H1 (cell line): Measurements from ENCODE around the gene PFN3. TPM values are rescaled to one million over a fixed set of nuclear protein-coding genes. Genes with fewer than 3 reads are reported as not detected.
"Not testable (repeated sequence)": the region's sequence is repeated elsewhere in the genome, so short reads cannot be mapped to it uniquely, and the experiment has no call there.

Experiments
- CTCF ChIA-PET: fragments of 300-600 bp; sonication (Branson Sonifier 250); formaldehyde crosslinking; loops from one replicate; lab custom pipeline; 2021; ENCODE audit not compliant: partially characterized antibody; lab: Charles Lee
- POLR2A ChIA-PET: fragments of 300-600 bp; sonication (Branson Sonifier 250); formaldehyde crosslinking; loops from one replicate; lab custom pipeline; 2021; ENCODE audit warnings: inconsistent platforms; ENCODE audit not compliant: partially characterized antibody; lab: Charles Lee
- DNase-seq, 2 experiments: peaks; one replicate each; pipeline versions ENCODE4 v3.0.0 to v3.0.0-alpha.2; 2010 to 2022; ENCODE audit warnings: low spot score in 2 of 2, low read depth in 1 of 2, mixed read lengths in 1 of 2
- FAIRE-seq: peaks from 2 replicates; lab custom pipeline; 2011; peaks lifted over from hg19 to GRCh38; lab: Jason Lieb, UNC
- H2AFZ ChIP-seq: 2 replicates; pipeline ENCODE4 v1.8.1; 2012; ENCODE audit warnings: low read length, inconsistent platforms
- H2AK5ac ChIP-seq: 2 replicates; pipeline ENCODE4 v1.6.1; 2013; ENCODE audit warnings: low read depth, low read length
- H2BK120ac ChIP-seq: replicated peaks from 2 replicates; pipeline ENCODE3; 2013; ENCODE audit warnings: low read depth, low read length, inconsistent platforms
- H2BK12ac ChIP-seq: 2 replicates; pipeline ENCODE4 v1.6.1; 2013; ENCODE audit warnings: low read depth, low read length
- H2BK15ac ChIP-seq: 2 replicates; pipeline ENCODE4 v1.6.1; 2013; ENCODE audit warnings: low read length
- H2BK20ac ChIP-seq: 2 replicates; pipeline ENCODE4 v1.6.1; 2013; ENCODE audit warnings: low read length
- H2BK5ac ChIP-seq: 2 replicates; pipeline ENCODE4 v1.6.1; 2013; ENCODE audit warnings: low read depth, low read length
- H3K14ac ChIP-seq: 2 replicates; pipeline ENCODE4 v1.6.1; 2013; ENCODE audit warnings: inconsistent platforms; ENCODE audit not compliant: insufficient read length
- H3K18ac ChIP-seq: 2 replicates; pipeline ENCODE4 v1.6.1; 2013; ENCODE audit warnings: low read length; ENCODE audit errors: extremely low read depth
- H3K23ac ChIP-seq: 2 replicates; pipeline ENCODE4 v1.6.1; 2013; ENCODE audit warnings: inconsistent platforms; ENCODE audit not compliant: insufficient read length
- H3K23me2 ChIP-seq: 2 replicates; pipeline ENCODE4 v1.6.1; 2013; ENCODE audit warnings: low read depth, low read length
- H3K27ac ChIP-seq: 2 replicates; pipeline ENCODE4 v1.6.1; 2011; ENCODE audit warnings: low read depth, low read length, inconsistent platforms
- H3K27me3 ChIP-seq, 4 experiments: replicated peaks in 1 of 4; 1 replicate in 1 of 4; 2 replicates in 3 of 4; pipeline versions ENCODE4 v1.6.1 to v1.8.1; 2011 to 2013; ENCODE audit warnings: low read length in 3 of 4, mild to moderate bottlenecking in 3 of 4, inconsistent platforms in 2 of 4, mixed read lengths in 2 of 4, moderate library complexity in 1 of 4; ENCODE audit not compliant: control insufficient read depth in 3 of 4, insufficient read depth in 3 of 4; ENCODE audit errors: extremely low read depth in 1 of 4
- H3K36me3 ChIP-seq, 4 experiments: 2 replicates each; pipeline versions ENCODE4 v1.6.1 to v1.8.1; 2011 to 2013; ENCODE audit warnings: mild to moderate bottlenecking in 4 of 4, low read length in 3 of 4, moderate library complexity in 2 of 4, control low read depth in 1 of 4, inconsistent platforms in 1 of 4; ENCODE audit not compliant: insufficient read depth in 4 of 4, control insufficient read depth in 2 of 4
- H3K4ac ChIP-seq: replicated peaks from 2 replicates; pipeline ENCODE3; 2013; ENCODE audit warnings: low read length, low read depth, mixed read lengths, inconsistent platforms; ENCODE audit not compliant: insufficient read length
- H3K4me1 ChIP-seq, 4 experiments: replicated peaks in 1 of 4; 1 replicate in 1 of 4; 2 replicates in 3 of 4; pipeline versions ENCODE4 v1.6.1 to v1.8.1; 2011 to 2013; ENCODE audit warnings: low read length in 3 of 4, inconsistent platforms in 2 of 4, mixed read lengths in 1 of 4; ENCODE audit not compliant: insufficient read depth in 4 of 4, control insufficient read depth in 3 of 4
- H3K4me2 ChIP-seq, 2 experiments: 2 replicates each; pipeline versions ENCODE4 v1.6.1 to v1.8.1; 2011 to 2013; ENCODE audit warnings: low read depth in 2 of 2, low read length in 2 of 2, control low read depth in 1 of 2, inconsistent platforms in 1 of 2, mild to moderate bottlenecking in 1 of 2; ENCODE audit not compliant: insufficient read depth in 1 of 2
- H3K4me3 ChIP-seq, 4 experiments: fragments of 200-600, 300-600 bp in 1 of 4; sonication (generic), shearing (Covaris generic), sonication (Bioruptor Twin) in 1 of 4; 2 replicates each; pipeline versions ENCODE4 v1.5.1 to v1.8.1; 2011 to 2016; ENCODE audit warnings: low read length in 4 of 4, low read depth in 3 of 4, control low read depth in 2 of 4, inconsistent platforms in 2 of 4, mild to moderate bottlenecking in 2 of 4, mixed read lengths in 1 of 4, moderate library complexity in 1 of 4; ENCODE audit not compliant: insufficient read depth in 2 of 4; ENCODE audit errors: extremely low read depth in 1 of 4
- H3K56ac ChIP-seq: replicated peaks from 2 replicates; pipeline ENCODE3; 2013; ENCODE audit warnings: low read depth, mild to moderate bottlenecking, mixed read lengths, low read length, inconsistent platforms; ENCODE audit not compliant: insufficient read length
- H3K79me1 ChIP-seq: 2 replicates; pipeline ENCODE4 v1.6.1; 2013; ENCODE audit warnings: low read depth, low read length, control low read depth
- H3K79me2 ChIP-seq, 2 experiments: 2 replicates each; pipeline versions ENCODE4 v1.6.1 to v1.8.1; 2012 to 2013; ENCODE audit warnings: low read length in 2 of 2, mild to moderate bottlenecking in 2 of 2, inconsistent platforms in 1 of 2; ENCODE audit not compliant: insufficient read depth in 2 of 2, control insufficient read depth in 1 of 2
- H3K9ac ChIP-seq, 4 experiments: replicated peaks in 1 of 4; 1 replicate in 1 of 4; 2 replicates in 3 of 4; pipeline versions ENCODE4 v1.6.1 to v1.8.1; 2011 to 2013; ENCODE audit warnings: low read depth in 3 of 4, low read length in 3 of 4, control low read depth in 2 of 4, mild to moderate bottlenecking in 2 of 4, moderate library complexity in 2 of 4, inconsistent platforms in 1 of 4; ENCODE audit errors: extremely low read depth in 1 of 4
- H3K9me3 ChIP-seq, 2 experiments: 2 replicates each; pipeline versions ENCODE4 v1.6.1 to v1.8.1; 2012 to 2013; ENCODE audit warnings: mild to moderate bottlenecking in 2 of 2, moderate library complexity in 2 of 2, control low read depth in 1 of 2, inconsistent platforms in 1 of 2, low read depth in 1 of 2, low read length in 1 of 2, mixed read lengths in 1 of 2; ENCODE audit not compliant: insufficient read depth in 2 of 2
- H4K20me1 ChIP-seq, 2 experiments: replicated peaks in 1 of 2; 2 replicates each; pipeline versions ENCODE3 to v1.8.1; 2011 to 2013; ENCODE audit warnings: inconsistent platforms in 2 of 2, low read length in 2 of 2, mild to moderate bottlenecking in 1 of 2; ENCODE audit not compliant: insufficient read depth in 2 of 2, control insufficient read depth in 1 of 2
- H4K5ac ChIP-seq: 2 replicates; pipeline ENCODE4 v1.6.1; 2013; ENCODE audit warnings: low read length, low read depth, mixed read lengths, inconsistent platforms; ENCODE audit not compliant: insufficient read length
- H4K8ac ChIP-seq: 2 replicates; pipeline ENCODE4 v1.8.0; 2013; ENCODE audit warnings: mild to moderate bottlenecking, moderate library complexity, low read length, inconsistent platforms; ENCODE audit not compliant: insufficient read depth; ENCODE audit errors: extremely low read depth
- H4K91ac ChIP-seq: replicated peaks from 2 replicates; pipeline ENCODE3; 2013; ENCODE audit warnings: low read length, mixed read lengths, inconsistent platforms; ENCODE audit not compliant: insufficient read length
- WGBS, 2 experiments: shearing (Covaris generic) in 1 of 2; methylation state at CpG; one replicate each; pipeline versions ENCODE4 v1.1.6 to v1.1.7; 2013 to 2015; ENCODE audit warnings: low lambda C conversion rate in 2 of 2, mixed read lengths in 2 of 2, inconsistent platforms in 1 of 2, low coverage in 1 of 2, missing lambda C conversion rate in 1 of 2; ENCODE audit not compliant: insufficient replicate concordance in 2 of 2, insufficient coverage in 1 of 2, insufficient read length in 1 of 2; ENCODE audit errors: extremely low coverage in 1 of 2, missing lambda C conversion rate in 1 of 2; 5-methylcytosine and 5-hydroxymethylcytosine counted together
- polyA plus RNA-seq, 7 experiments: library from polyadenylated mRNA; depleted of rRNA in 3 of 7; stranded (reverse) in 5 of 7; unstranded in 2 of 7; fragments of >200 nt in 5 of 7; fragments of 200-250 nt in 2 of 7; gene quantifications; 1 replicate in 5 of 7; 2 replicates in 1 of 7; 4 replicates in 1 of 7; pipeline versions ENCODE4 v1.2.1 to v1.2.3, GENCODE V29; 2011 to 2013; ENCODE audit warnings: missing spikeins in 2 of 7, mixed read lengths in 2 of 7
- total RNA-seq: library from RNA; stranded (reverse); fragmentation: NEBNext Ultra II Directional; extraction: Animal tissue kit (Norgen Biotek cat#: 25700); gene quantifications from 2 replicates; pipeline ENCODE4 v1.2.1, GENCODE V29; 2021

PFN3 gene
- total and polyA plus RNA-seq, 2 of the 8 experiments (the other 6 are each of a cell fraction or from before 2014, with no cell fraction given) = not detected

DNA sequence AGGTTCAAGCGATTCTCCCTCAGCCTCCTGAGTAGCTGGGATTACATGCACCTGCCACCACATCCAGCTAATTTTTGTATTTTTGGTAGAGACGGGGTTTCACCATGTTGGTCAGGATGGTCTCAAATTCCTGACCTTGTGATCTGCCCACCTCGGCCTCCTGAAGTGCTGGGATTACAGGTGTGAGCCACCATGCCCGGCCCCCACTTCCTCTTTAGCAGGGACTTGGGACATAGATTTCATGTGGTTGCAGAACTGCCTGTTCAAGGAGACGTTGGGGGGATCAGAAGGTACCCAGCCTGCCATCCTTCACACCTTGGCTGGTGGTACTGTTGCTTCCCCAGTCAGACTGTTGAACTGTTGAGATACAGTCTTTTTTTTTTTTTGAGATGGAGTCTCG lies 16.6 kb upstream of the PFN3 start:
- not testable (repeated sequence) for H2BK20ac ChIP-seq, H4K20me1 ChIP-seq, H3K4ac ChIP-seq

More for the DNA sequence above, 16.6 kb upstream of the PFN3 start:
- not testable (repeated sequence) for H3K9me3 ChIP-seq, H2BK12ac ChIP-seq, H3K79me2 ChIP-seq, H2BK120ac ChIP-seq, H3K36me3 ChIP-seq, H3K14ac ChIP-seq, H3K27ac ChIP-seq, H4K91ac ChIP-seq, H4K8ac ChIP-seq, H3K79me1 ChIP-seq, H3K23me2 ChIP-seq, H2AFZ ChIP-seq, H3K27me3 ChIP-seq, DNase-seq, H3K56ac ChIP-seq, FAIRE-seq, H3K4me2 ChIP-seq, H2BK5ac ChIP-seq, H3K9ac ChIP-seq, H3K18ac ChIP-seq, H2BK15ac ChIP-seq, H4K5ac ChIP-seq, H3K4me1 ChIP-seq, H3K4me3 ChIP-seq, H2AK5ac ChIP-seq, H3K23ac ChIP-seq
- ChIA-PET CTCF (interaction anchor here (1.1 to 4.9 kb wide), 6 partner anchors 12 to 74 kb away, joined by 3 to 47 read pairs (median 4); no protein-coding TSS in a partner anchor), POLR2A (interaction anchor here (1.2 to 24.2 kb wide), 3 partner anchors 9 to 28 kb away, joined by 4 to 460 read pairs (median 14); partner anchors contain the start of genes GRK6 and PRR7)
- 92% methylated on average over 6 of the region's 6 CpGs; no CpG with 5 or more reads in 1 of the 2 experiments for WGBS, 2 experiments
